HL-60 (cell line): ENCODE results near the gene GMNN.

ENCODE experiments used
- DNase-seq, 2 experiments: peaks; one replicate each; pipeline ENCODE4 v3.0.0-alpha.2; 2010 to 2020; ENCODE audit warnings: low read depth in 1 of 2, low spot score in 1 of 2
- H3K27ac ChIP-seq: fragments of 250-450 bp; sonication (Bioruptor Pico); replicated peaks from 2 replicates; pipeline ENCODE4 v1.5.1; 2020; ENCODE audit warnings: mild to moderate bottlenecking, moderate library complexity
- H3K27me3 ChIP-seq: fragments of 250-450 bp; sonication (Bioruptor Pico); 2 replicates; pipeline ENCODE4 v1.5.1; 2021; ENCODE audit warnings: mild to moderate bottlenecking, moderate library complexity; ENCODE audit not compliant: insufficient read depth, poor library complexity, severe bottlenecking
- H3K4me3 ChIP-seq: replicated peaks from 2 replicates; pipeline ENCODE4 v1.5.1; 2011; ENCODE audit warnings: mild to moderate bottlenecking, control low read depth, low read length; ENCODE audit not compliant: insufficient read depth
- GABPA ChIP-seq: IDR thresholded peaks from 2 replicates; pipeline ENCODE4 v1.6.1; 2012; ENCODE audit warnings: low read depth
- POLR2AphosphoS5 ChIP-seq: IDR thresholded peaks from 2 replicates; pipeline ENCODE4 v1.6.1; 2012; ENCODE audit warnings: low read depth
- REST ChIP-seq: IDR thresholded peaks from 2 replicates; pipeline ENCODE4 v1.6.1; 2012; ENCODE audit warnings: low read depth; ENCODE audit not compliant: insufficient replicate concordance
- SPI1 ChIP-seq: IDR thresholded peaks from 2 replicates; pipeline ENCODE4 v1.6.1; 2012; ENCODE audit warnings: low read depth, mild to moderate bottlenecking, borderline replicate concordance
- TF ChIP-seq, protein P1 (sequence below): IDR thresholded peaks from one replicate; pipeline ENCODE4 v1.5.1; 2011; ENCODE audit warnings: low read length, control low read depth, inconsistent platforms; ENCODE audit not compliant: insufficient read depth

Gene GMNN

DNA sequence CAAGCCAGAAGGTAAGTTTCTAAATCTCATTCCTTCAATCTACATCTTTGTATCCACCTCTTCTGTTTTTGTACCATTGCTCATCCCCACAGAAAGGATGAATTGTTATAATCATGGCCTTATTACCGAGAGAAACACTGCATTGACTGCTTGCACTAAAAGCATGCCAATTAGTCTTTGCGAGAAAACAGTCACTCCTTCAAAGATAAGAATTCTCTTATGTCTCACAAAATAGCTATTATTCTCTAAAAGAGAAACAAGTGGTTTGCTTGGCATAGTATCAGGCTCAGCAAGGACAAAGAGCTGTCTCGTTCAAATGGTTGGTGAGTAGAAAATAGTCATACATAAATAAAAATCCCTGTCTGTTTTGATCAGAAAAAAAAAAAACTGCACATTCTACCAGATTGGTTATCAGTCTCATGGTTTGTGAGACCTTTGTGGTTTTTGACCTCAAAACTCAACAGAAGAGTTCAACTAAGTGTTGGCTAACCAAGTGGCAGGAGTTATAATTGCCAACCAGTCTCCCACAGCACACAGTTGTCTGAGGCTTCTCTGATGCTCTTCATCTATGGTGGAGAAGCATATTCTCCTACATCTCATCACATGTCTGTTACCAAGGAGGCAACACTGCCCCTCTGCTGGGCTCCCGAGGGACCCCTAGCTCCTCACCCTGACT, 59.1 kb downstream of the GMNN start:
- Histone ChIP-seq H3K27ac (no peak overlapping the region), H3K4me3 (no peak overlapping the region), H3K27me3 (no peaks in the 10 kb centered on the region)
- no peak for DNase-seq
- TF ChIP-seq REST: no peak
- no peak for TF ChIP-seq GABPA
- TF ChIP-seq, protein P1, sequence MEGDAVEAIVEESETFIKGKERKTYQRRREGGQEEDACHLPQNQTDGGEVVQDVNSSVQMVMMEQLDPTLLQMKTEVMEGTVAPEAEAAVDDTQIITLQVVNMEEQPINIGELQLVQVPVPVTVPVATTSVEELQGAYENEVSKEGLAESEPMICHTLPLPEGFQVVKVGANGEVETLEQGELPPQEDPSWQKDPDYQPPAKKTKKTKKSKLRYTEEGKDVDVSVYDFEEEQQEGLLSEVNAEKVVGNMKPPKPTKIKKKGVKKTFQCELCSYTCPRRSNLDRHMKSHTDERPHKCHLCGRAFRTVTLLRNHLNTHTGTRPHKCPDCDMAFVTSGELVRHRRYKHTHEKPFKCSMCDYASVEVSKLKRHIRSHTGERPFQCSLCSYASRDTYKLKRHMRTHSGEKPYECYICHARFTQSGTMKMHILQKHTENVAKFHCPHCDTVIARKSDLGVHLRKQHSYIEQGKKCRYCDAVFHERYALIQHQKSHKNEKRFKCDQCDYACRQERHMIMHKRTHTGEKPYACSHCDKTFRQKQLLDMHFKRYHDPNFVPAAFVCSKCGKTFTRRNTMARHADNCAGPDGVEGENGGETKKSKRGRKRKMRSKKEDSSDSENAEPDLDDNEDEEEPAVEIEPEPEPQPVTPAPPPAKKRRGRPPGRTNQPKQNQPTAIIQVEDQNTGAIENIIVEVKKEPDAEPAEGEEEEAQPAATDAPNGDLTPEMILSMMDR: no peak
- no peak for TF ChIP-seq POLR2AphosphoS5
- no peak for TF ChIP-seq SPI1
